HepG2 (cell line): ENCODE data around the gene POLN. TPM values are rescaled to one million over a fixed set of nuclear protein-coding genes. Genes with fewer than 3 reads are reported as not detected.

Experiments used
- GATAD2A ChIP-seq: IDR thresholded peaks from 2 replicates; pipeline ENCODE4 v1.6.1; 2016
- HOXA3 ChIP-seq: sonication (generic); formaldehyde crosslinking; IDR thresholded peaks from 2 replicates; pipeline ENCODE4 v1.5.0; 2020; ENCODE audit warnings: missing genetic modification reagents
- MAFG ChIP-seq: sonication (generic); formaldehyde crosslinking; IDR thresholded peaks from 2 replicates; pipeline ENCODE4 v1.5.1; 2020; ENCODE audit warnings: mild to moderate bottlenecking, missing genetic modification reagents
- MTA1 ChIP-seq: sonication (generic); formaldehyde crosslinking; IDR thresholded peaks from 2 replicates; pipeline ENCODE4 v1.4.0; 2020; ENCODE audit warnings: missing genetic modification reagents, mild to moderate bottlenecking, borderline replicate concordance
- SRF ChIP-seq: IDR thresholded peaks from 2 replicates; pipeline ENCODE4 v1.6.1; 2011; ENCODE audit warnings: mild to moderate bottlenecking, low read depth, low read length, moderate library complexity
- TCF7L2 ChIP-seq: IDR thresholded peaks from 2 replicates; pipeline ENCODE4 v1.6.1; 2011; ENCODE audit warnings: mild to moderate bottlenecking, low read depth, low read length, moderate library complexity
- ZFY ChIP-seq: sonication (generic); formaldehyde crosslinking; IDR thresholded peaks from 2 replicates; pipeline ENCODE4 v1.4.0; 2020; ENCODE audit warnings: missing genetic modification reagents
- ZNF101 ChIP-seq: sonication (generic); formaldehyde crosslinking; IDR thresholded peaks from 2 replicates; pipeline ENCODE4 v1.4.0; 2020; ENCODE audit warnings: mild to moderate bottlenecking, low read depth, missing genetic modification reagents, borderline replicate concordance
- ZSCAN22 ChIP-seq: sonication (generic); formaldehyde crosslinking; IDR thresholded peaks from 2 replicates; pipeline ENCODE4 v1.4.0; 2020; ENCODE audit warnings: mild to moderate bottlenecking, missing genetic modification reagents
- polyA plus RNA-seq, 8 experiments: library from polyadenylated mRNA; depleted of rRNA in 3 of 8; stranded (reverse) in 7 of 8; unstranded in 1 of 8; fragments of >200 nt; fragmentation: Illumina TruSeq in 4 of 8; extraction: Trizol in 4 of 8; gene quantifications; 2 replicates each; pipeline versions ENCODE4 v1.2.1 to v1.2.3, GENCODE V29; 2011 to 2016; ENCODE audit warnings: low read depth in 4 of 8, missing spikeins in 1 of 8, mixed read lengths in 1 of 8; ENCODE audit not compliant: insufficient read depth in 1 of 8
- total RNA-seq, 5 experiments: library from RNA; depleted of rRNA; stranded (reverse); fragments of >200 nt; fragmentation: Illumina TruSeq; extraction: Trizol; gene quantifications; 2 replicates each; pipeline ENCODE4 v1.2.3, GENCODE V29; 2016; ENCODE audit warnings: low read depth in 1 of 5
- TF ChIP-seq, protein P1 (sequence below): sonication (generic); formaldehyde crosslinking; IDR thresholded peaks from 2 replicates; pipeline ENCODE4 v1.9.0; 2022; ENCODE audit warnings: missing genetic modification reagents, mild to moderate bottlenecking, borderline replicate concordance
- TF ChIP-seq, protein P2 (sequence below): sonication (generic); formaldehyde crosslinking; IDR thresholded peaks from 2 replicates; pipeline ENCODE4 v1.5.1; 2020; ENCODE audit warnings: mild to moderate bottlenecking, missing genetic modification reagents, moderate library complexity
- TF ChIP-seq, protein P3 (sequence below): sonication (generic); formaldehyde crosslinking; IDR thresholded peaks from 2 replicates; pipeline ENCODE4 v1.8.0; 2022; ENCODE audit warnings: mild to moderate bottlenecking, missing genetic modification reagents; ENCODE audit not compliant: insufficient replicate concordance

POLN gene
- total and polyA plus RNA-seq, 2 of the 13 experiments (the other 11 are each of a cell fraction or from before 2014, with no cell fraction given): 0.93 to 1.5 TPM

DNA sequence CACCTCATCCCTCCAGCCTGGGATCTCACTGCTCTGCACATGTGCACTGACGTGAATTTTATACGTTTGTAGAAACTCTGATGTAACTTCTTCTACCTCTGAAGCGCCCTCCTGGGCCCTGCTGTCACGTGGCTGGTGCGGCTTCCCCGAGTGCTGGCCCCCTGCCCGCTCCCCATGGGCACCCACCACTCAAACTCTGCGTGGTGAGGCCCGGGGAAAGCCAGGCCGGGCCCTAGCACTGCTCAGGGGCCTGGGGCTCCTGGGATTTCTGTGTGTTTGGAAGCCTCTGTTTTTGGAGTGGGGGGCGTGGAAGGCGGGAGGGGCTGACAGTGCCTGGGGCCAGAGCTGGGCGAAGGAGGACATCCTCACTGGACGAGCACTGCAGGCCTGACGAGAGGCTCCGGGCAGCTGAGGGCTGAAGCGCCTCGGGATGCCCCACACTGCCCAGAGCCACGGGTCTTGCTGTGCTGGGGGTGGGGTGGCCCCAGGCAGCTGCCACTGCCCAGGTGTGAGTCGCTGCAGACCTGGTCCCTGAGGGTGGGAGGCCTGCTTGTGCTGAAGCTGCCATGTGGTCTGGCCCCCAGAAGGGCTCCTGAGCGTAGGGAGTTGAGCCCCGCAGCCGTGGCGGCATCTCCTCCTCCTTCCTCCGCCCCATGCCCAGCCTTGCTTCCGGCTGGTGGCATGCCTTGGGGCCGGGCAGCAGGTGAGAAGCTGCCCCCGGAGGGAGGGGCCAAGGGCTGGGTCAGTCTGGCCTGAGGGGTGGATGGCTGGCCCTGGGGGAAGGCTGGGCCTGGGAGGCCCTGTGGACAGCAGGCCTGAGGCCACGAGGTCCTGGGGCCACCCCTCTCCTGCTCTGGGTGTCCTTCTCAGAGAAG, 175.1 kb downstream of the POLN start (continued):
- TF ChIP-seq, protein P1, sequence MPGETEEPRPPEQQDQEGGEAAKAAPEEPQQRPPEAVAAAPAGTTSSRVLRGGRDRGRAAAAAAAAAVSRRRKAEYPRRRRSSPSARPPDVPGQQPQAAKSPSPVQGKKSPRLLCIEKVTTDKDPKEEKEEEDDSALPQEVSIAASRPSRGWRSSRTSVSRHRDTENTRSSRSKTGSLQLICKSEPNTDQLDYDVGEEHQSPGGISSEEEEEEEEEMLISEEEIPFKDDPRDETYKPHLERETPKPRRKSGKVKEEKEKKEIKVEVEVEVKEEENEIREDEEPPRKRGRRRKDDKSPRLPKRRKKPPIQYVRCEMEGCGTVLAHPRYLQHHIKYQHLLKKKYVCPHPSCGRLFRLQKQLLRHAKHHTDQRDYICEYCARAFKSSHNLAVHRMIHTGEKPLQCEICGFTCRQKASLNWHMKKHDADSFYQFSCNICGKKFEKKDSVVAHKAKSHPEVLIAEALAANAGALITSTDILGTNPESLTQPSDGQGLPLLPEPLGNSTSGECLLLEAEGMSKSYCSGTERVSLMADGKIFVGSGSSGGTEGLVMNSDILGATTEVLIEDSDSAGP (CRISPR knock-in tag): 0 out of 2 replicates have a peak, but pooled peaks have one; percentile 24
- TF ChIP-seq ZSCAN22 (CRISPR knock-in tag): no peak
- TF ChIP-seq, protein P2, sequence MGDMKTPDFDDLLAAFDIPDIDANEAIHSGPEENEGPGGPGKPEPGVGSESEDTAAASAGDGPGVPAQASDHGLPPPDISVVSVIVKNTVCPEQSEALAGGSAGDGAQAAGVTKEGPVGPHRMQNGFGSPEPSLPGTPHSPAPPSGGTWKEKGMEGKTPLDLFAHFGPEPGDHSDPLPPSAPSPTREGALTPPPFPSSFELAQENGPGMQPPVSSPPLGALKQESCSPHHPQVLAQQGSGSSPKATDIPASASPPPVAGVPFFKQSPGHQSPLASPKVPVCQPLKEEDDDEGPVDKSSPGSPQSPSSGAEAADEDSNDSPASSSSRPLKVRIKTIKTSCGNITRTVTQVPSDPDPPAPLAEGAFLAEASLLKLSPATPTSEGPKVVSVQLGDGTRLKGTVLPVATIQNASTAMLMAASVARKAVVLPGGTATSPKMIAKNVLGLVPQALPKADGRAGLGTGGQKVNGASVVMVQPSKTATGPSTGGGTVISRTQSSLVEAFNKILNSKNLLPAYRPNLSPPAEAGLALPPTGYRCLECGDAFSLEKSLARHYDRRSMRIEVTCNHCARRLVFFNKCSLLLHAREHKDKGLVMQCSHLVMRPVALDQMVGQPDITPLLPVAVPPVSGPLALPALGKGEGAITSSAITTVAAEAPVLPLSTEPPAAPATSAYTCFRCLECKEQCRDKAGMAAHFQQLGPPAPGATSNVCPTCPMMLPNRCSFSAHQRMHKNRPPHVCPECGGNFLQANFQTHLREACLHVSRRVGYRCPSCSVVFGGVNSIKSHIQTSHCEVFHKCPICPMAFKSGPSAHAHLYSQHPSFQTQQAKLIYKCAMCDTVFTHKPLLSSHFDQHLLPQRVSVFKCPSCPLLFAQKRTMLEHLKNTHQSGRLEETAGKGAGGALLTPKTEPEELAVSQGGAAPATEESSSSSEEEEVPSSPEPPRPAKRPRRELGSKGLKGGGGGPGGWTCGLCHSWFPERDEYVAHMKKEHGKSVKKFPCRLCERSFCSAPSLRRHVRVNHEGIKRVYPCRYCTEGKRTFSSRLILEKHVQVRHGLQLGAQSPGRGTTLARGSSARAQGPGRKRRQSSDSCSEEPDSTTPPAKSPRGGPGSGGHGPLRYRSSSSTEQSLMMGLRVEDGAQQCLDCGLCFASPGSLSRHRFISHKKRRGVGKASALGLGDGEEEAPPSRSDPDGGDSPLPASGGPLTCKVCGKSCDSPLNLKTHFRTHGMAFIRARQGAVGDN (CRISPR knock-in tag): peak; percentile 61
- TF ChIP-seq GATAD2A (CRISPR knock-in tag): no peak
- TF ChIP-seq ZNF101 (CRISPR knock-in tag): no peak
- TF ChIP-seq MAFG (CRISPR knock-in tag): no peak
- peak; percentile 46; the same call in 1 of the 2 replicates for TF ChIP-seq ZFY (CRISPR knock-in tag)
- TF ChIP-seq HOXA3 (CRISPR knock-in tag): 0 out of 2 replicates have a peak, but pooled peaks have one; percentile 0
- no peak for TF ChIP-seq SRF
- TF ChIP-seq TCF7L2: no peak
- TF ChIP-seq, protein P3, sequence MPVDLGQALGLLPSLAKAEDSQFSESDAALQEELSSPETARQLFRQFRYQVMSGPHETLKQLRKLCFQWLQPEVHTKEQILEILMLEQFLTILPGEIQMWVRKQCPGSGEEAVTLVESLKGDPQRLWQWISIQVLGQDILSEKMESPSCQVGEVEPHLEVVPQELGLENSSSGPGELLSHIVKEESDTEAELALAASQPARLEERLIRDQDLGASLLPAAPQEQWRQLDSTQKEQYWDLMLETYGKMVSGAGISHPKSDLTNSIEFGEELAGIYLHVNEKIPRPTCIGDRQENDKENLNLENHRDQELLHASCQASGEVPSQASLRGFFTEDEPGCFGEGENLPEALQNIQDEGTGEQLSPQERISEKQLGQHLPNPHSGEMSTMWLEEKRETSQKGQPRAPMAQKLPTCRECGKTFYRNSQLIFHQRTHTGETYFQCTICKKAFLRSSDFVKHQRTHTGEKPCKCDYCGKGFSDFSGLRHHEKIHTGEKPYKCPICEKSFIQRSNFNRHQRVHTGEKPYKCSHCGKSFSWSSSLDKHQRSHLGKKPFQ (CRISPR knock-in tag): no peak
- TF ChIP-seq MTA1 (CRISPR knock-in tag): peak; percentile 22; the same call in 1 of the 2 replicates
